Upper lobe of right lung (tissue), 1 donor: ENCODE data around the gene HSPBP1. TPM values are rescaled to one million over a fixed set of nuclear protein-coding genes. Genes with fewer than 3 reads are reported as not detected.

Experiments
- ATAC-seq: fragments of 200-7000 bp; cut with Tn5 transposase; one replicate; pipeline ENCODE4 v1.9.1; 2020; ENCODE audit warnings: mild to moderate bottlenecking, moderate library complexity
- DNase-seq: peaks from one replicate; pipeline ENCODE4 v3.0.0-alpha.2; 2020
- H3K27ac ChIP-seq: fragments of 200-600 bp; one replicate; pipeline ENCODE4 v1.8.0; 2022
- H3K27me3 ChIP-seq: fragments of 200-600 bp; one replicate; pipeline ENCODE4 v1.8.0; 2022; ENCODE audit warnings: mild to moderate bottlenecking
- H3K36me3 ChIP-seq: fragments of 200-600 bp; one replicate; pipeline ENCODE4 v1.8.0; 2022
- H3K4me1 ChIP-seq: fragments of 200-600 bp; one replicate; pipeline ENCODE4 v1.8.0; 2022
- H3K4me3 ChIP-seq: fragments of 200-600 bp; one replicate; pipeline ENCODE4 v1.8.0; 2022; ENCODE audit warnings: mild to moderate bottlenecking
- H3K9me3 ChIP-seq: fragments of 200-600 bp; one replicate; pipeline ENCODE4 v1.8.0; 2022
- CTCF ChIP-seq: fragments of 200-600 bp; IDR thresholded peaks from one replicate; pipeline ENCODE4 v1.8.0; 2022; ENCODE audit warnings: antibody characterized with exemption
- intact Hi-C: fragments of 100-400 bp; cut with DNase I; formaldehyde crosslinking; loops from one replicate; pipeline ENCODE4 v1.11.0; 2022
- total RNA-seq: library from RNA; stranded (reverse); fragmentation: NEBNext Ultra II Directional; extraction: Animal tissue kit (Norgen Biotek cat#: 25700); gene quantifications from one replicate; pipeline ENCODE4 v1.2.1, GENCODE V29; 2021
- donor health status: DM: no; HTN: yes; CAD: no; lungs with severe emphysema.

HSPBP1 gene
- total RNA-seq, 1 donor from 2014 or later, result 19.7 TPM

- no peak for DNase-seq
- TF ChIP-seq CTCF, result no peak
- no peak overlapping the region for H3K4me3 ChIP-seq
- H3K9me3 ChIP-seq, result no peaks in the 10 kb centered on the region
- ATAC-seq, result no peak
- H3K27me3 ChIP-seq, result no peaks in the 10 kb centered on the region
- no peak overlapping the region for H3K27ac ChIP-seq
- peaks cover 40% of the 10 kb centered on the region for H3K36me3 ChIP-seq
- H3K4me1 ChIP-seq, result peaks cover 10% of the 10 kb centered on the region
- intact Hi-C loops, result no loop called here
Observed at GRCh38 chr19:55276720-55277430, 3.0 kb downstream of the HSPBP1 start.

DNA sequence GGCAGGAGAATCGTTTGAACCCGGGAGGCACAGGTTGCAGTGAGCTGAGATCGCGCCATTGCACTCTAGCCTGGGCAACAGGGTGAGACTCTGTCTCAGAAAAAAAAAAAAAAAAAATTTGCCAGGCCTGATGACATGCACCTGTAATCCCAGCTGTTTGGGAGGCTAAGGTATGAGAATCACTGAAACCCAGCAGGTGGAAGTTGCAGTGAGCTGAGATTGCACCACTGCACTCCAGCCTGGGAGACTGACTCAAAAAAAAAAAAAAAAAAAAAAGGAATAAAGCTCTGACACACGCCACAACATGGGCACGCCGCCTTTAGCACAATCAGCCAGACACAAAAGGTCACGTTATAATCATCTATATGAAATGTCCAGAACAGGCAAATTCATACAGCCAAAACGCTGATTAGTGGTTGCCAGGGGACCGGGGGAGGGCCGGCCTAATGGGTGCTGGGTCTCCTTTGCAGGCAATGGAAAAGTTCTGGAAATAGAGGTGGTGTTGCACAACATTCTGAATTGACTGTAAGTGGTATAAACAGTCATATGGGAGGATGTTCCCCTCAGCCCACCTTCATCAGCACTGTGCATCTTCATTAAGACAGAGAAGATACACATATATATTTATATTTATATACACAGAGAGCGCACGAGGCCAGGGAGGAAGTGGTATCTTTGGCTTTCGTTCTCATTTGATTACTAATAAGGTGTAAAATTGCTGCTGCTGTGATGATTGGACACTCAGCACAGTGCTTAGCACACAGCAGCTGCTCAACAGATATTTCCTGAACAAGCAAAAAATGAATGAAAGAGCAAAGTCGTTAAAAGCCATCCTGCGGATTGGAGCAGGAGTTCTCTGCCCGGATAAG lies 3.8 kb downstream of the HSPBP1 start:
- Histone ChIP-seq H3K27ac (no peak overlapping the region), H3K36me3 (peaks cover 40% of the 10 kb centered on the region), H3K27me3 (no peaks in the 10 kb centered on the region), H3K4me3 (no peak overlapping the region), H3K4me1 (peaks cover 10% of the 10 kb centered on the region), H3K9me3 (no peaks in the 10 kb centered on the region)
- intact Hi-C loops, result no loop called here
- no peak for TF ChIP-seq CTCF
- no peak for ATAC-seq
- no peak for DNase-seq

DNA sequence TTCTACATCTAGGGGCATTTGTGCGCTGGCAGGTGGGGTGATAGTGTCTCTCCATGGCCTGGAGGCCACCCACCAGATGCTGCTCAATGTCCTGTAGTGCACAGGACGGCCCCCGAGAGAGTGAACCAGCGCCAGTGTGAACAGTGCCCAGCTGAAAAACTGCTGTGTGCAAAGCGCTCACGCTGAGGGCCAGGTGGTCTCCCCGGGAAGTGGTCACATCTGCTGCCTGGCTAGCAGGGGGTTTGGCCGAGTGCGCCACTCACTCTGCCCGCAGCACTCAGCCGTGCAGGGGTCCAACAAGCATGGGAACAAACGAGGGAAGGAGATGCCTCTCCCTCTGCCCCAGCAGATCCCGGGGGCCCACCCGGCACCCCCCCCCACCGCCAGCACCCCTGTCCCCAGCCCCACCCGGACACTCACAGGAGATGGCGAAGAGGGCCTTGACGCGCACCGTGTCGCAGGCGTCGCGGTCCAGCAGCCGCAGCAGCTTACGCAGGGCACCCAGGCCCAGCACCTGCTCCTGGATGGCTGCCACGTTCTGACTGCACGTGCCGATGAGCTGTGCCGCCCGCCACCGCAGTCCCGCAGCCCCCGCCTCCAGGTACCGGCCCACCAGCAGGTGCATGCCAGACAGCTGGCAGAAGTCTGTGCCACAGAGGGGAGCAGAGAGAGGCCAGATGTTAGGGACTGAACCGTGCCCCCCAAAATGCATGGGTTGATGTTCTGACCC lies 5.8 kb downstream of the HSPBP1 start:
- H3K36me3 ChIP-seq, result peaks cover 40% of the 10 kb centered on the region
- no peak for DNase-seq

GRCh38 chr19:55272142-55272541 lies 7.8 kb downstream of the HSPBP1 start:
- Histone ChIP-seq H3K27ac (no peak overlapping the region), H3K27me3 (no peaks in the 10 kb centered on the region), H3K4me3 (no peak overlapping the region), H3K36me3 (peaks cover 35% of the 10 kb centered on the region), H3K9me3 (no peaks in the 10 kb centered on the region), H3K4me1 (no peaks in the 10 kb centered on the region)
- DNase-seq (no peak), ATAC-seq (no peak)
- intact Hi-C loops, result no loop called here
- TF ChIP-seq CTCF, result no peak

More for the DNA sequence above, 5.8 kb downstream of the HSPBP1 start:
- Histone ChIP-seq H3K9me3 (no peaks in the 10 kb centered on the region), H3K27ac (no peak overlapping the region), H3K4me1 (peaks cover 3% of the 10 kb centered on the region), H3K4me3 (no peak overlapping the region), H3K27me3 (no peaks in the 10 kb centered on the region)
- TF ChIP-seq CTCF, result no peak
- intact Hi-C loops, result no loop called here
- no peak for ATAC-seq

GRCh38 chr19:55270172-55270942 lies 9.6 kb downstream of the HSPBP1 start:
- peaks cover 26% of the 10 kb centered on the region for H3K36me3 ChIP-seq
- H3K4me1 ChIP-seq, result no peaks in the 10 kb centered on the region
- intact Hi-C loops, result no loop called here
- no peaks in the 10 kb centered on the region for H3K9me3 ChIP-seq
- H3K27me3 ChIP-seq, result no peaks in the 10 kb centered on the region
- DNase-seq (no peak), ATAC-seq (peak; percentile 20)
- H3K4me3 ChIP-seq, result no peak overlapping the region
- no peak overlapping the region for H3K27ac ChIP-seq
- TF ChIP-seq CTCF, result no peak
